ENCODE results near the gene GAA.
"Not testable (repeated sequence)": the region's sequence is repeated elsewhere in the genome, so short reads cannot be mapped to it uniquely, and the experiment has no call there.

The GAA gene

GRCh38 chr17:80137131-80137530, 35.8 kb downstream of the GAA start:
- Mint-ChIP-seq H3K9me3 (no peaks in the 10 kb centered on the region), H3K27ac (no peak overlapping the region), H3K27me3 (no peaks in the 10 kb centered on the region), H3K4me3 (no peak overlapping the region), H3K4me1 (peaks cover 3% of the 10 kb centered on the region)
- no peak for DNase-seq
- no peak for ATAC-seq

GRCh38 chr17:80138856-80139426, 37.6 kb downstream of the GAA start:
- H3K4me1 Mint-ChIP-seq, result peaks cover 15% of the 10 kb centered on the region
- no peaks in the 10 kb centered on the region for H3K9me3 Mint-ChIP-seq
- no peak overlapping the region for H3K27ac Mint-ChIP-seq
- no peaks in the 10 kb centered on the region for H3K27me3 Mint-ChIP-seq
- no peak for ATAC-seq
- DNase-seq, result no peak
- H3K4me3 Mint-ChIP-seq, result no peak overlapping the region

- Mint-ChIP-seq H3K27me3 (no peaks in the 10 kb centered on the region), H3K27ac (peak overlapping the region in 1 of 2 donors; percentile 19), H3K9me3 (no peaks in the 10 kb centered on the region), H3K4me1 (peaks cover 34% of the 10 kb centered on the region), H3K4me3 (no peak overlapping the region)
- no peak for DNase-seq
- ATAC-seq, result no peak
Measured at GRCh38 chr17:80141463-80142165, 40.2 kb downstream of the GAA start.

GRCh38 chr17:80142929-80143328, 41.5 kb downstream of the GAA start:
- ATAC-seq (no peak), DNase-seq (no peak)
- H3K9me3 Mint-ChIP-seq, result no peaks in the 10 kb centered on the region
- H3K4me3 Mint-ChIP-seq, result no peak overlapping the region
- no peak overlapping the region for H3K27ac Mint-ChIP-seq
- no peaks in the 10 kb centered on the region for H3K27me3 Mint-ChIP-seq
- peaks cover 34% of the 10 kb centered on the region for H3K4me1 Mint-ChIP-seq

- Mint-ChIP-seq H3K4me3 (peak overlapping the region; percentile 87 to 93), H3K4me1 (peaks cover 46% of the 10 kb centered on the region), H3K9me3 (no peaks in the 10 kb centered on the region), H3K27ac (peak overlapping the region; percentile 68 to 82), H3K27me3 (no peaks in the 10 kb centered on the region)
- DNase-seq (no peak), ATAC-seq (no peak)
Measured at GRCh38 chr17:80145076-80146075, 44.0 kb downstream of the GAA start.

- peak; percentile 18 to 42 for DNase-seq
- Mint-ChIP-seq H3K4me1 (peaks cover 46% of the 10 kb centered on the region), H3K4me3 (peak overlapping the region; percentile 87 to 93), H3K9me3 (no peaks in the 10 kb centered on the region), H3K27ac (peak overlapping the region; percentile 98 to 99), H3K27me3 (no peaks in the 10 kb centered on the region)
- ATAC-seq, result peak; percentile 14
Measured at GRCh38 chr17:80146121-80147034, 45.0 kb downstream of the GAA start.

- DNase-seq, result peak; percentile 96 to 98
- Mint-ChIP-seq H3K27ac (peak within 1 kb of the TSS; percentile 98 to 99), H3K4me3 (peak within 1 kb of the TSS; percentile 87 to 93), H3K27me3 (no peaks in the 10 kb centered on the region), H3K9me3 (peaks cover 0 to 5% of the 10 kb centered on the region in 2 donors), H3K4me1 (peaks cover 49% of the 10 kb centered on the region)
- ATAC-seq, result peak; percentile 96
Measured at GRCh38 chr17:80147035-80147822, 45.8 kb downstream of the GAA start, which contains the start of gene EIF4A3. TSS of gene EIF4A3 (minus strand) at chr17:80147128. CDS start at chr17:80146961, 167 bp downstream.

- no peaks in the 10 kb centered on the region for H3K27me3 Mint-ChIP-seq
- DNase-seq, result no peak
- peaks cover 33% of the 10 kb centered on the region for H3K4me1 Mint-ChIP-seq
- H3K4me3 Mint-ChIP-seq, result no peak overlapping the region
- peaks cover 0 to 19% of the 10 kb centered on the region in 2 donors for H3K9me3 Mint-ChIP-seq
- H3K27ac Mint-ChIP-seq, result no peak overlapping the region
- ATAC-seq, result no peak
Measured at GRCh38 chr17:80151333-80151732, 50.0 kb downstream of the GAA start.

- DNase-seq, result peak in 1 of 2 donors; percentile 32
- Mint-ChIP-seq H3K27me3 (no peaks in the 10 kb centered on the region), H3K4me1 (peaks cover 32% of the 10 kb centered on the region), H3K4me3 (no peak overlapping the region), H3K9me3 (peaks cover 0 to 19% of the 10 kb centered on the region in 2 donors), H3K27ac (peak overlapping the region in 1 of 2 donors; percentile 80)
- no peak for ATAC-seq
Measured at GRCh38 chr17:80152081-80152702, 50.8 kb downstream of the GAA start.

GRCh38 chr17:80153004-80153403, 51.6 kb downstream of the GAA start:
- DNase-seq (no peak), ATAC-seq (no peak)
- Mint-ChIP-seq H3K4me3 (no peak overlapping the region), H3K27ac (peak overlapping the region in 1 of 2 donors; percentile 23), H3K4me1 (peaks cover 31% of the 10 kb centered on the region), H3K27me3 (no peaks in the 10 kb centered on the region), H3K9me3 (peaks cover 0 to 19% of the 10 kb centered on the region in 2 donors)

GRCh38 chr17:80154166-80154565, 52.8 kb downstream of the GAA start:
- Mint-ChIP-seq H3K9me3 (peaks cover 0 to 19% of the 10 kb centered on the region in 2 donors), H3K27ac (no peak overlapping the region), H3K4me1 (peaks cover 20% of the 10 kb centered on the region), H3K4me3 (no peak overlapping the region), H3K27me3 (peaks cover under 1% of the 10 kb centered on the region)
- ATAC-seq (no peak), DNase-seq (no peak)

- not testable (repeated sequence) for H3K27ac Mint-ChIP-seq, ATAC-seq, DNase-seq, H3K4me3 Mint-ChIP-seq
- H3K4me1 Mint-ChIP-seq, result peaks cover 20% of the 10 kb centered on the region
- peaks cover 13% of the 10 kb centered on the region for H3K27me3 Mint-ChIP-seq
- H3K9me3 Mint-ChIP-seq, result peaks cover 0 to 19% of the 10 kb centered on the region in 2 donors
Measured at GRCh38 chr17:80155600-80155999, 54.2 kb downstream of the GAA start.

GRCh38 chr17:80158846-80159245, 57.5 kb downstream of the GAA start:
- ATAC-seq (no peak), DNase-seq (no peak)
- Mint-ChIP-seq H3K9me3 (peaks cover 0 to 9% of the 10 kb centered on the region in 2 donors), H3K4me1 (no peaks in the 10 kb centered on the region), H3K27me3 (peaks cover 13% of the 10 kb centered on the region), H3K27ac (no peak overlapping the region), H3K4me3 (no peak overlapping the region)

GRCh38 chr17:80160536-80160935, 59.2 kb downstream of the GAA start:
- H3K27me3 Mint-ChIP-seq, result peaks cover 20% of the 10 kb centered on the region
- H3K27ac Mint-ChIP-seq, result no peak overlapping the region
- no peak for ATAC-seq
- H3K4me3 Mint-ChIP-seq, result no peak overlapping the region
- no peak for DNase-seq
- H3K9me3 Mint-ChIP-seq, result peaks cover 0 to 6% of the 10 kb centered on the region in 2 donors
- no peaks in the 10 kb centered on the region for H3K4me1 Mint-ChIP-seq

Data from stimulated activated naive CD8-positive, alpha-beta T cell treated with anti-CD3 and anti-CD28 coated beads, Interleukin-15, amount 100 ng/mL, for 72 hours (primary cell).